SK-N-SH treated with all-trans-retinoic acid at 6 μM for 48 hours (cell line): ENCODE data around the gene WNK2.

Experiments
- ARNTL ChIP-seq: fragments of 450-650 bp; formaldehyde crosslinking; IDR thresholded peaks from 2 replicates; pipeline ENCODE4 v1.5.0; 2020; ENCODE audit warnings: low read depth, mild to moderate bottlenecking, moderate library complexity, borderline replicate concordance
- BACH2 ChIP-seq: fragments of 250-450 bp; sonication (Bioruptor Pico); IDR thresholded peaks from 2 replicates; pipeline ENCODE4 v1.9.0; 2021; ENCODE audit warnings: mild to moderate bottlenecking, borderline replicate concordance
- ESRRG ChIP-seq: fragments of 250-450 bp; sonication (Bioruptor Pico); IDR thresholded peaks from 2 replicates; pipeline ENCODE4 v1.6.1; 2021; ENCODE audit warnings: mild to moderate bottlenecking
- GLIS3 ChIP-seq: fragments of 250-450 bp; sonication (Bioruptor Pico); IDR thresholded peaks from 2 replicates; pipeline ENCODE4 v1.5.0; 2020; ENCODE audit warnings: mild to moderate bottlenecking, moderate library complexity
- SNAI2 ChIP-seq: fragments of 250-450 bp; sonication (Bioruptor Pico); IDR thresholded peaks from 2 replicates; pipeline ENCODE4 v1.5.0; 2020; ENCODE audit warnings: mild to moderate bottlenecking, moderate library complexity
- TCF4 ChIP-seq: fragments of 250-450 bp; sonication (Bioruptor Pico); IDR thresholded peaks from 2 replicates; pipeline ENCODE4 v1.8.0; 2021; ENCODE audit warnings: mild to moderate bottlenecking, moderate library complexity, borderline replicate concordance
- ZC3H10 ChIP-seq: fragments of 250-450 bp; sonication (Bioruptor Pico); IDR thresholded peaks from 2 replicates; pipeline ENCODE4 v1.5.1; 2021; ENCODE audit warnings: mild to moderate bottlenecking, moderate library complexity
- ZFP30 ChIP-seq: fragments of 450-650 bp; formaldehyde crosslinking; IDR thresholded peaks from 2 replicates; pipeline ENCODE4 v1.5.0; 2022; ENCODE audit warnings: mild to moderate bottlenecking, moderate library complexity
- ZNF565 ChIP-seq: fragments of 450-650 bp; formaldehyde crosslinking; conservative IDR thresholded peaks from 2 replicates; pipeline ENCODE4 v1.5.0; 2020; ENCODE audit warnings: low read depth, mild to moderate bottlenecking, moderate library complexity
- ZNF70 ChIP-seq: fragments of 450-650 bp; formaldehyde crosslinking; IDR thresholded peaks from 2 replicates; pipeline ENCODE4 v1.5.0; 2020; ENCODE audit warnings: mild to moderate bottlenecking, moderate library complexity
- ZNF8 ChIP-seq: fragments of 450-650 bp; formaldehyde crosslinking; IDR thresholded peaks from 2 replicates; pipeline ENCODE4 v1.5.0; 2020; ENCODE audit warnings: mild to moderate bottlenecking, moderate library complexity
- TF ChIP-seq, protein P1 (sequence below): fragments of 250-450 bp; sonication (Bioruptor Pico); IDR thresholded peaks from 2 replicates; pipeline ENCODE4 v1.5.1; 2020; ENCODE audit warnings: low read depth, mild to moderate bottlenecking, moderate library complexity
- TF ChIP-seq, protein P2 (sequence below): fragments of 250-450 bp; sonication (Bioruptor Pico); IDR thresholded peaks from 2 replicates; pipeline ENCODE4 v1.8.0; 2020; ENCODE audit warnings: mild to moderate bottlenecking, moderate library complexity, borderline replicate concordance
- TF ChIP-seq, protein P3 (sequence below): fragments of 250-450 bp; sonication (Bioruptor Pico); IDR thresholded peaks from 2 replicates; pipeline ENCODE4 v1.5.0; 2020; ENCODE audit warnings: mild to moderate bottlenecking, moderate library complexity

GRCh38 chr9:93265972-93266371 lies 82.0 kb downstream of the WNK2 start:
- TF ChIP-seq ZFP30 = no peak
- TF ChIP-seq SNAI2 (CRISPR knock-in tag) = no peak
- TF ChIP-seq ESRRG (CRISPR knock-in tag) = no peak
- no peak for TF ChIP-seq ZNF8
- TF ChIP-seq ZNF70 (CRISPR knock-in tag) = no peak
- TF ChIP-seq TCF4 = no peak
- TF ChIP-seq, protein P1, sequence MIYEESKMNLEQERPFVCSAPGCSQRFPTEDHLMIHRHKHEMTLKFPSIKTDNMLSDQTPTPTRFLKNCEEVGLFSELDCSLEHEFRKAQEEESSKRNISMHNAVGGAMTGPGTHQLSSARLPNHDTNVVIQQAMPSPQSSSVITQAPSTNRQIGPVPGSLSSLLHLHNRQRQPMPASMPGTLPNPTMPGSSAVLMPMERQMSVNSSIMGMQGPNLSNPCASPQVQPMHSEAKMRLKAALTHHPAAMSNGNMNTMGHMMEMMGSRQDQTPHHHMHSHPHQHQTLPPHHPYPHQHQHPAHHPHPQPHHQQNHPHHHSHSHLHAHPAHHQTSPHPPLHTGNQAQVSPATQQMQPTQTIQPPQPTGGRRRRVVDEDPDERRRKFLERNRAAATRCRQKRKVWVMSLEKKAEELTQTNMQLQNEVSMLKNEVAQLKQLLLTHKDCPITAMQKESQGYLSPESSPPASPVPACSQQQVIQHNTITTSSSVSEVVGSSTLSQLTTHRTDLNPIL = no peak
- no peak for TF ChIP-seq ARNTL (CRISPR knock-in tag)
- TF ChIP-seq, protein P2, sequence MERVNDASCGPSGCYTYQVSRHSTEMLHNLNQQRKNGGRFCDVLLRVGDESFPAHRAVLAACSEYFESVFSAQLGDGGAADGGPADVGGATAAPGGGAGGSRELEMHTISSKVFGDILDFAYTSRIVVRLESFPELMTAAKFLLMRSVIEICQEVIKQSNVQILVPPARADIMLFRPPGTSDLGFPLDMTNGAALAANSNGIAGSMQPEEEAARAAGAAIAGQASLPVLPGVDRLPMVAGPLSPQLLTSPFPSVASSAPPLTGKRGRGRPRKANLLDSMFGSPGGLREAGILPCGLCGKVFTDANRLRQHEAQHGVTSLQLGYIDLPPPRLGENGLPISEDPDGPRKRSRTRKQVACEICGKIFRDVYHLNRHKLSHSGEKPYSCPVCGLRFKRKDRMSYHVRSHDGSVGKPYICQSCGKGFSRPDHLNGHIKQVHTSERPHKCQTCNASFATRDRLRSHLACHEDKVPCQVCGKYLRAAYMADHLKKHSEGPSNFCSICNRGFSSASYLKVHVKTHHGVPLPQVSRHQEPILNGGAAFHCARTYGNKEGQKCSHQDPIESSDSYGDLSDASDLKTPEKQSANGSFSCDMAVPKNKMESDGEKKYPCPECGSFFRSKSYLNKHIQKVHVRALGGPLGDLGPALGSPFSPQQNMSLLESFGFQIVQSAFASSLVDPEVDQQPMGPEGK (CRISPR knock-in tag) = no peak
- no peak for TF ChIP-seq ZNF565 (CRISPR knock-in tag)
- TF ChIP-seq ZC3H10 = no peak
- no peak for TF ChIP-seq BACH2 (CRISPR knock-in tag)
- TF ChIP-seq, protein P3, sequence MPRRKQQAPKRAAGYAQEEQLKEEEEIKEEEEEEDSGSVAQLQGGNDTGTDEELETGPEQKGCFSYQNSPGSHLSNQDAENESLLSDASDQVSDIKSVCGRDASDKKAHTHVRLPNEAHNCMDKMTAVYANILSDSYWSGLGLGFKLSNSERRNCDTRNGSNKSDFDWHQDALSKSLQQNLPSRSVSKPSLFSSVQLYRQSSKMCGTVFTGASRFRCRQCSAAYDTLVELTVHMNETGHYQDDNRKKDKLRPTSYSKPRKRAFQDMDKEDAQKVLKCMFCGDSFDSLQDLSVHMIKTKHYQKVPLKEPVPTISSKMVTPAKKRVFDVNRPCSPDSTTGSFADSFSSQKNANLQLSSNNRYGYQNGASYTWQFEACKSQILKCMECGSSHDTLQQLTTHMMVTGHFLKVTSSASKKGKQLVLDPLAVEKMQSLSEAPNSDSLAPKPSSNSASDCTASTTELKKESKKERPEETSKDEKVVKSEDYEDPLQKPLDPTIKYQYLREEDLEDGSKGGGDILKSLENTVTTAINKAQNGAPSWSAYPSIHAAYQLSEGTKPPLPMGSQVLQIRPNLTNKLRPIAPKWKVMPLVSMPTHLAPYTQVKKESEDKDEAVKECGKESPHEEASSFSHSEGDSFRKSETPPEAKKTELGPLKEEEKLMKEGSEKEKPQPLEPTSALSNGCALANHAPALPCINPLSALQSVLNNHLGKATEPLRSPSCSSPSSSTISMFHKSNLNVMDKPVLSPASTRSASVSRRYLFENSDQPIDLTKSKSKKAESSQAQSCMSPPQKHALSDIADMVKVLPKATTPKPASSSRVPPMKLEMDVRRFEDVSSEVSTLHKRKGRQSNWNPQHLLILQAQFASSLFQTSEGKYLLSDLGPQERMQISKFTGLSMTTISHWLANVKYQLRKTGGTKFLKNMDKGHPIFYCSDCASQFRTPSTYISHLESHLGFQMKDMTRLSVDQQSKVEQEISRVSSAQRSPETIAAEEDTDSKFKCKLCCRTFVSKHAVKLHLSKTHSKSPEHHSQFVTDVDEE = no peak
- no peak for TF ChIP-seq GLIS3 (CRISPR knock-in tag)
